Activated CD4-positive, CD25-positive, alpha-beta regulatory T cell treated with anti-CD3 and anti-CD28 coated beads, Interleukin-2, amount 50 U/mL, for 72 hours (primary cell): Measurements from ENCODE around the gene SEMA7A.
"Not testable (repeated sequence)": the region's sequence is repeated elsewhere in the genome, so short reads cannot be mapped to it uniquely, and the experiment has no call there.

Experiments
- DNase-seq: peaks from one replicate; pipeline ENCODE4 v3.0.0; 2021

Gene SEMA7A

DNA sequence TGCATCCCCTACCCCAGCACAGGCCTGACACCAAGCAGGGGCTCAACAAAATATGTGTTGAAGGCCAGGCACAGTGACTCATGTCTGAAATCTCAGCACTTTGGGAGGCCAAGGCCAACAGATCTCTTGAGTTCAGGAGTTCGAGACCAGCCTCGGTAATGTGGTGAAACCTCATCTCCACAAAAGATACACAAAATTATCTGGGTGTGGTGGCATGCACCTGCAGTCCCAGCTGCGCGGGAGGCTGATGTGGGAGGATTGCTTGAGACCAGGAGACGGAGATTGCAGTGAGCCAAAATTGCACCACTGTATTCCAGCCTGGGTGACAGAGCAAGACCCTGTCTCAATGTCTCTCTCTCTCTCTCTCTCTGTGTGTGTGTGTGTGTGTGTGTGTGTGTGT, 35.6 kb downstream of the SEMA7A start:
- no peak for DNase-seq

DNA sequence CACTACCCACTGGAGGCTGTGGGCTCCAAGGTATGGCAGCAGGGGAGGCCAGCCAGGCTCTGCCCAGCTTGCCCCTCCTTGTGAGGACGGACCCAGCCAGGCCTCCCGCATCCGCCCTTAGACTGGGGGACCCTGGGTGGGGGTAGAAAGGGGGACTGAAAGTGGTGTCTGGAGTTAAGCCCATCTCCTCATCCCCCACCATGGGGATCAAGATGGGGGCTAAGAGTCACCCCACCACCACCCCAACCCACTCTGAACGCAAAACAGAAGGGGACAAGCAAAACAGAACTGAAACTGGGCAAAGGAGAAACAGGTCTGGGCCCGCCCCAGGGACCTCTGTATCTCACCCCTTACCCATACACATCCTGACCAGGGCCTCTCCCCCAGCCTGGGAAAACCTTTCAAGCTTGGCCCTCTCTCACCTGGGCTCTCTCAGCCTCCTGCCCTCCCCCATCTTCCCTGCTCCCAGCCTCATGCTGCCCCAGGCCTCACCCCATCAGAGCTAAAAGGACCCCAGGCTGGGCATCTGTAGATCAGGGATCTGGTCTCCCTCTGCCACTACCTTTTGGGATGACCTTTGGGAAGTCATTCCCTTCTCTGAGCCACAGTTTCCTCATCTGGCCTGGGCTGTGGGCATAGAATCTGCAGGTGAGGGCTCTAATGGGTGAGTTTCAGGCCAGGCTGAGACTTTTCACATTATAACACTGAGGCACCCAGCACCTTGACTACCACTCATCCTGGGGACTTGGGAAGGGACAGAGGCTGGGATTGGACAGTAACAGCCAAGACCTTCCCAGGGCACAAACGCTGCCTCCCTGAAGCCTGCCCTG, 36.3 kb downstream of the SEMA7A start:
- DNase-seq: no peak

DNA sequence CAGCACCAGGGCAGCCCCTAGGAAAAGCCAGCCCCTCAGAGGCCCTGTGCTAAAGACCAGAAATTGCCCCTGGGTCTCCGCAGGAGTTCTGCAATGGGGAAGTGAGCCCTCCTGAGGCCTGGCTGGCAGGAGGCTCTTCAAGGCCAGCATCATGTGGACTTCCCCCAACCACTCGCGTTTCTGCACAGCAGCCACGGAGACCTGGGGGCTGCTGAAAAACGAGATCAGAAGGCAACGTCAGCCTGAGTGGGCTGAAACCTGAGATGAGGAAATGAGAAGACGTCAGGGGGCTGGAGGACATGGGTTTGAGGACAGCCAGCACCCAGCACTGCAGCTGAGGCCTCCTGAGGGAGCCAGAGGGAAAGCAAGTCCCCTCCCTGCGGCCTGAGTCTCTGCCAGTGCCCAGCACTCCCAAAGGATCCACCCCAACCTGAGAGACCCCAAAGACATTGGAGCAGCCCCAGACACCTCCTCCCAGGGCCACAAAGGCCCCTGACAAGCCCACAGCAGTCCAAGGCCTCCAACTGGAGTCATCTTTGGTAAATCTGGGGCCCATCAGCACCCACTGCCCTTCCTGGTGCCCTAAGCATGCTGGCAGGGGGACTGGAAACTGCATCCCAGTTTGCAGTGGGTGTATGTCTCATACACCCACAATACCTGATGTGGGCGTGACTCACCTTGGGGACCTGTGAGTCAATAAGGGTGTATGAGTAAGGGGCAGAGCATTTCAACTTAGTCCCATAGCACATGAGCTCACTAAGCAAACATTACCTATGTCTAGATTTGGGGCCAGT, 37.1 kb downstream of the SEMA7A start:
- DNase-seq: no peak

DNA sequence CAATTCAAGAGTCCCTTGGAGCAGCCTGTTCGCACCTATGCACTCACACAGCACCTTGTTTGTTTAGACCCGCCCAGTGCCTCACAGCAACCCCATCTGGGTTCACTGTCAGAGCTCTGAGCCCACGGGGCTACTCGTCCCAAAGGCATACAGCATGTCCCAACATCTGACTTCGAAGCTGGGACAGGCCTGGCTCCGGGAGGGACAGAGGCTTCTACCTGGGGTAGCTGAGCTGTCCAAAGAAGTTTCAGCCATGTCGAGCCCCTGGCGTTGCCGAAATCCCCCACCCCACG, 37.7 kb downstream of the SEMA7A start:
- DNase-seq: no peak

DNA sequence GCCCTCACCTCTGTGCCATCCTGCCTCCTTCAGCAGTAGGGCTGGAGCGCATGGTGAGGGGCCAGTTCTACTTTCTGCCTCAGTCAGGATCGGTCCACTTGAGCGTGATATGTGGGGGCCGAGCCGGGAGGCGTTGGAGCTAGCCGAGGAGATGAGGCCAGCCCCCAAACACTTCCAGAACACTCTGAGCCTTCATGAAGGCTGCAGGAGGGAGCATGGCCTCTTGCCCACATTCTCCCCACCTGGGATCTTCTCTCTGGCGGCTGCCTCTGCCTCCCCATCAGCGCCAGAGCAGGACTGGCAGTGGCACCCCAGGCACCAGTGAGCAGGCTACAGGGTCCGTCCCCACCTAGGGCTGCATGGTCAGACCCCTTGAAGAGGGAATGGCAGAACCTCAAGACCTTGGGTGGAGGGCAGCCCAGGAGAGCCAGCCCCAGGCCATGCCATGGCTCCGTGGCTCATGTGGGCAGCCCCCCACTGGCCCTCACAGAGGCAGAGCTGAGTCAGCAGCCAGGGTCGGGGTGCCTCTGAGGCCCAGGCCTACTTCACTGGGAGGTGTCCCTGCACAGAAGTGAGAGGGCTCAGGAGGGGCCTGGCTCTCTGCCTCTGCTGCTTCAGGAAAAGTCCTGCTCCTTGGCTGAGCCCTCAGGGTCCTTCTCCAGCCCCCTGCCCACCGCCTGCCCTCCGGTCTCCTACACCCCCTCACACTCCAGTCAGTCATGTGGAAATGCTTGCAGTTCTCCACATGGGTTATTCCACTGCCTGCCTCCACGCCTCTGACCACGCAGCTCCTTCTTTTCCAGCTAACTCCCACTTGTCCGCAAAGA, 38.2 kb downstream of the SEMA7A start:
- no peak for DNase-seq

DNA sequence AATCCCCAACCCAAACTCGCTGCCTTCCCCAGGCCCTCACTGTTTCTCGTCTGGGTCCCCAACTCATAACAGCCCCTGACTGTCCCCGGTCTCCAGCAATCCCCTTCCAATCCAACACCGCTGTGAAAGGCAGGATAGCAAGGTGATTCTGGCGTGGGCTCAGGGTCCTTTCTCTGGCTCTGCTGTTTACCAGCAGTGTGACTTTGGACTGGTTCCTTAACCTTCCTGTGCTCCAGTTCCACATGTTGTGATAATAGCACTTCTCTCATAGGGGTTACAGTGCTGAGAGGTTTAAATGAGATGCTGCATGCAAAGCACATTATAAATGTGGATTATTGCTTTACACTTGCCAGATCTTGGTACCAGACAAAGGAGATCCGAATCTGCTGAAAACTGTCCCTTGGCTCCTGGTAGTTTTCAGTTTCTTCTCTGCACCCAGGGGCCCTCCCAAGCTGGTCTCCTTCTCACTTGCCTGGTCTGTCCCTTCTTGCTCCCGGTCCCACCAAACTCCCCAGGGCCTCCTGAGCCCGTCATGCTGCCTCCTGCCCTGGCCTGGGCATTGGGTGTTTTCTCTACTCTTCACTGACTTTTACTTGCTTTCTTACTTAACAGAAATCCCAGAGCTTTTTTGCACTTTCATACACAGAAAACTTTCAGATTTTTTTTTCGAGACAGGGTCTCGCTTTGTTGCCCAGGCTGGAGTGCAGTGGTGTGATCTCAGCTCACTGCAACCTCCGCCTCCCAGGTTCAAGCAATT, 39.5 kb downstream of the SEMA7A start:
- DNase-seq: no peak

DNA sequence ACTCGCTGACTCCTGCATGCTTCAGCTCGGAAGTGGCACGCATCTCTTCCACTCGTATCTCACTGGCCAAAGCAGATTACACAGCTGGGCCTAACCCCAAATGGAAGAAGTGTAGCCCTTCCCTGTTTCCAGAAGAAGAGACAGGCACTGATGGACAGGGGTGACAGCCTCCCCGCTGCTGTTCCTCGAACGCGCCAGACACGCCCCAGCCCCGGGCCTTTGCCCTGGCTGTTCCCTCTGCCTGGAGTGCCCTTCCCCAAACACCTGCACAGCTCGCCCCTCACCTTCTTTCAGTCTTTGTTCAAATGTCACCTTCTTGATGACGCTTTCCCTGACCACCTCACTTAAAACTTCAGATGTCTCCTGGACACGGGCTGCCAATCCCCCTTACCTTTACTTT, 40.3 kb downstream of the SEMA7A start:
- no peak for DNase-seq

DNA sequence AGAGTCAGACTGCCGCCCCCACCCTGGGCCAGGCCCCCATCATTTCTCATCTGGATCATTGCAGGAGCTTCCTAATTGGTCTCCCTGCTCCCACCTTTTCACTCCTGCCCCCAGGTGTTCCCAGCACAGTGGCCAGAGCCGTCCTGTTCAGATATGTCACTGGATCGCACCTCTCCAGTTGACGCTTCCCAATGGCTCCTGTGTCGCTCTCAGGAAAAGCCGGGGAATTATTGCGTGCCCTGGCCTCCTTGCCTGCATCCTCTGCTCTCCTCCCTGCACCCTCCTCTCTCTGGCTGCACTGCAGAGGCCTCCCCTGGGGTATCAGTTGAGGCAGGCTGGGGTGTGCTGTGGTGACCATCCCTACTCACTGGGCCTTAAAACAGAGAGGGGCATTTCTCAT, 40.9 kb downstream of the SEMA7A start:
- no peak for DNase-seq

DNA sequence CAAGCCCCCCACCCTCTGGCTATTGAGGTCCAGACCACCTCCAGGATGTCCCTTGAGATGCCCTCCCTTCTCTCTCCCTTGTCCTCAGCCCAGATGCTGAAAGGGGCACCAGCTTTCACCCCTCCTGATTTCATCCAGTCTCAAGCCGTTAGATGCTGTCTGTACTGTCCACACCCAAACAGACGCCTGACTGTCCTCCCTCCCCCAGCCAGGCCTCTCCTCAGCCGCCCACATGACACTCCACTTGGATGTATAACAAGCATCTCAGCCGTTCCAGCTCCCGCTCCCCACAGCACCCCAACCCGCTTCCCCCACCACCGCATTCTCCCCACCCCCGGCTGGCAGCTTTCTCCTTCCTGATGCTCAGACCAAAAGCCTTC, 41.3 kb downstream of the SEMA7A start:
- no peak for DNase-seq

DNA sequence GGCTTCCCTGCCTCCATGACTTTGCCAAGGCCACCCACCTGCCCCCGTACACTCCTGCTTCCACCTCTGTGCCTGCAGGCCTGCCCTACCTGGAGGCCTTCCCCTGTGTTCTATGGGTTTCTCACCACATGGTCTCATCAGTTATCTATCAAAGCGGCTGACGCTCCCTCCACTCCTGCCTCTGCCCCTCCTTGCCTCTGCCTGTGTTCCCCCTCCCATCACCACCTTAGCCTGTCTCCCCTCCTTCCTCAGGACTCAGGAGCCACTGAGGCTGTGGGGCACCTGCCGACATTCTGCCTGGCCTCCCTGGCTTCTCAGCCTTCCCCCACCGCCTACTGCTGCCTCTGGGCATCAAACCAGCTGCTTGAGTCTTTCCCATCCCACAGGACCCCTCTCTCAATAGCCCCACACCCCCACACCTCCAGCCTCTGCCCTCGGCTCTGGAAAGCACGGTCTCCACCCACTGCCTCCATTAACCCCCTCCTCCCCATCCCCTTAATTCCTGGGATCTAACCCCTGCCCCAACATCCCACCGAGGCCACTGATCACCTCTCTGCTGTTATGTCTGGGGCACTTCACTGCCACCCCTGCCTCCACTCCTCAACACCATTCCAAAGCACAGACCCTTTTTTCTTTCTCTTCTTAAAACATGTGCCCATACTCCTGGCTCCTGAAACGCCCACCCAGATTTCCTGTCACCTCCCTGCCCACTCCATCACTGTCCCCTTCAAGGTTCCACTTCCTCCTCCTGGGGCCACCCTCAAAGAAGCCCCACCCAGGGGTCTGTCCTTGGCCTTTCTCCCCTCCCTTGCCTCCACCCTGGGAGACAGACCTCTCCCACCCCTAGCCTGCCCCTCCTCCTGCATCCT, 41.9 kb downstream of the SEMA7A start:
- no peak for DNase-seq

DNA sequence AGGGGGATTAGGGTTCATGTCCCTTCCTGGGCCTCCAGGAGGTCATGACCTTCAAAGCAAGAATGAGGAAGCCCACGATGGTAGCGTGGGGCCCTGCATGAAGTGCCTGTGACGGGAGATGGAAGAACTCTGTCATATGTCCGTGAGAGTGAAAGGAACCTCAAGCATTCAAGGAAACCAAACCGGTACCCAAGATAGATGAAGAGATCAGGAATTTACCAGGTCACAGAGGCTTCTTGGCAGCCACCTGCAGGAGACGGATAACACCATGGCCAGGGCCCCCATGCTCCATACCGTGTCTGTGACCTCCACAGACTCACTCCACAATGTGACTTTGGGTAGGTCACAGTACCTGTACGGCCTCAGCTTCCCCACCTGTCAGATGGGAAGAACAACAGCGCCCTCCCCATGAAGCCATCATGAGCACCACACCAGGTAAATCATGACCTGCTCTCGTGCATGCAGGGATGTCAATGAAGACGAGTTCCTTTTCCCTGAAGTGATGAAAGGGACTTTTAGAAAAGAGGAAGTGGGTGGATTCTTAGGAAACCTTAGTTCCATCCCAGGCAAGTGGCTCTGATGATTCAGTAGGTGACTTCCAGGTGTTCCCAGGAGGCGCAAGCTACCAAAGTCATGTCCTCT, 43.0 kb downstream of the SEMA7A start:
- DNase-seq: no peak

DNA sequence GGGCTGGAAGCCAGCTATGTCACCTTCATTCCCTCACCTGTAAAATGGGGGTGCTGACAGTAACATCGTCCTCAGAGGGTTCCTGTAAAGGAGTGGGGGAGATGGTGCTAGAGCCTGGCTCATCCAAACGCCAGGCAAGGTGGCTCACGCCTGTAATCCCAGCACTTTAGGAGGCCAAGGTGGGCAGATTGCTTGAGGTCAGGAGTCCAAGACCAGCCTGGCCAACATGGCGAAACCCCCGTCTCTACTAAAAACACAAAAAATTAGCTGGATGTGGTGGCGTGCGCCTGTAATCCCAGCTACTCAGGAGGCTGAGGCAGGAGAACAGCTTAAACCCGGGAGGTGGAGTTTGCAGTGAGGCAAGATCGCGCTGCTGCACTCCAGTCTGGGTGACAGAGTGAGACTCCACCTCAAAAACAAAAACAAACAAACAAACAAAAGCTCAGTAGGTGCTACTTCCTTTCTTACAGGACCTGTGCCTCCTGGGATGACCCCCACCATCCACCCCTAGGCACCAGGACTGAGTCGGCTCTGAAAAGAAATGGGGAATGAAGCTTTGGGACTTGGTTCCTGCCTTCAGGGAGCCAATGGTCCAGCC, 43.6 kb downstream of the SEMA7A start:
- DNase-seq: not testable (repeated sequence)

DNA sequence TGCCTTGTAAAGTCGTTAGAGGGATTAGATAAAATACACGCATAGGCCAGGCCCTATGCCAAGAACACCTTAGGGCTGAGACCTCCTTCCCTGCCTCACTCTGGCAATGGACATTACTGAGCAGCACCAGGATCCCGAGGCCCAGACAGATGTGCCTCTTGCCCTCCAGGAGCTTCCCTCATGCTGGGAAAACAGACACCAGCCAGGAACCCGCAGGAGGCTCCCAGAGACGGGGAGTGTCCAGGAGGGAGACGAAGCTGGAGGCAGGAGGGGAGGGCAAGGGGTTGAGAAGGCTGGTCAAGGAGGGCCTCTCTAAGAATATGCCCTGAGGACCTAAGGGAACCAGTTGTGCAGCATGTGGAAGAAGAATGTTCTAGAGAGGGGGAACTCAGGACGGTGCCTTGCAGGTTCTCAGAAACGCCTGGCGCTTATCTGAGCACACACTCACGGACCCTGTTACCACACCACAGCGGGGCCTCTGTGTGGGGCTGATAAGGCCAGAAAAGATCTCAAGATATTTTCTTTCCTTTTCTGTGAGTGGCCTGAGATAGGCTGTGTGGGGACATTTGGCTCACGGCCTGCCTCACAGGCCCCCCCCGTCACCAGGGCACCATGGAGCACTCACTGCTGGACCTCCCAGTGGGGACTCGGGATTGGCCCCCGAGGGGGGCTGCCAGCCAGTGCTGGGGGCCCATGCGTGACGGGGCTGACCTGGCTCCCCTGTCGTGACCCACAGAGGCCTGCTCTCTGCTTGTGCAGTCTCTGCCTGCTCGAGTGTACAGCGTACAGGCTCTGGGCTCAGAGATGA, 44.3 kb downstream of the SEMA7A start:
- no peak for DNase-seq

DNA sequence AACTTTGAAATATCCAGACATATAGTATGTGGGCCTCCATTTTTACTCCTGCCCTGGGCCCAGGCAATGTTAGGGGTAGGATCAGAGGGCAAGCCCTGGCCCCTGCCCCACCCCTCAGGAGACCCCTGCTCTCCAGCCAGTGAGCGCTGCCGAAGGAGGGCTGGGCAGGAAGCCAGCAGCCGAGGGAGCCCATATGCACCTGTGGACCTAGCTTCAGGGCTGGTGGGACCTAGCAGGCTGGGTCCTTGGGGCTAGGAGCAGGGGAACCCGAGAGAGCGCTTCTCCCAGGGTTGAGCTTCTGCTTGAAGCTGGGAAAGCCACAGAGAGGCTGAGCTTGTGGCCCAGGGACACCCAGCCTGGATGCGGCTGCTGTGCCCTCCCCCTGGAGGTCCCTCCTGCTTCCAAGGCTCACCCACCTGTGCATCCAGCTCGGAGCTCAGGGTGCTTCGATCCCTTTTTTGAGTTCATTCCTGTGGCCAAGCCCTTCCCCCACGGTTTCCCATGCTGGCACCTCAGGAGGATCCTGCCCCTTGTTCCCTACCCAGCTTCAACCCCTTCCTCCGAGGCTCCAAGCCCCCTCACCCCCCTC, 45.3 kb downstream of the SEMA7A start:
- no peak for DNase-seq

DNA sequence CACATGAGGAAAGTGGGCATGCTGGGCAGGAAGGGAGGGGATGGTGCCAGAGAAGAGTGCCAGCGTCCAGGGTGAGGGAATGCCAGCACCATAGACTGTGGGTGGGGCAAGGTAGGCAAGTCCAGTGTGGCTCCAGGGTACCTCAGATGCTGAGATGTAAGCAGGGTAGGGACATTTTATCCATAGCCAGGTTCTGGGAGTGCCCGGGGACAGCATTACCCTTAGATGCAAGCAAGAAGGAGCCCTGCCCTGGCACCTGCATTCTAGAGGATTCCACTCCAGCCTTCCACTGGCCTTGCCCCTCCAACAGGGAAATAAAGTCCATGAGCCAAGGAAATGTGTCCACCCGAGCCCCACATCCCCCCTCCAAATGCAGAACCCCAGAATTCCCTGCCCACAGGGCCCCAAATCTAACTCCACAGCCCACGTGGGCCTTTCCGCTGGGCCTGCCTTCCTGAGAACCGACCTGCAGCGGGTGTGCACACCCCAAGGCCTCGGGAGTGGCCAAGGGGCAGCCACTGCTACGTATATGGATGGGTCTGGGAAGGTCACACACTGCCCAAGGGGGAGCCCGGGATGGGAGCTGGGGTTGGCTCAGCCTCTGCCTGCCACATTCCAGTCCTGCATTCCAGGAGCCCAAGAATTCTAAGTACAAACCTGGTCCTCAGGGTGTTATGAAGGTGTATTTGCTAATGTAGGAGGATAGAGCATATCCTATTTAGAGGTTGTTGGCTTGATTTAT, 46.0 kb downstream of the SEMA7A start:
- DNase-seq: no peak

DNA sequence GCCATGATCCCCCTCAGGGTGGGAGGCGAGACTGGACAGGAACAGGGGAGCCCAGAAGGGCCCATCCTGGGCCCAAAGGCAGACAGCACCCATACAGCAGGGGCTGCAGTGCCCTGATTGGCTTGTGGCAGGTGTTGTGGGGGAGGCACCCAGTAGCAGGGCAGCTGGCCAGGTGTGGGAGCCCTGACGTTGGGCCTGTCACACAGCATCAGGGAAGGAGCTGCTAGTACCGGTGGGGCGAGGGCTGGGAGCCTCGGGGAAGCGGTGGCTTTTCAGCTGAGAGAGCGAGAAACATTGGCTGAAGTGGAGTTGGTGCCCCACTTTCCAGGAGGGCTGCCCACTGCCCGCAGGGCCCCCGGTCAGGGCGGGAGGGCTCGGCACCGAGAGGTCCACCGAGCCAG, 46.6 kb downstream of the SEMA7A start:
- no peak for DNase-seq

DNA sequence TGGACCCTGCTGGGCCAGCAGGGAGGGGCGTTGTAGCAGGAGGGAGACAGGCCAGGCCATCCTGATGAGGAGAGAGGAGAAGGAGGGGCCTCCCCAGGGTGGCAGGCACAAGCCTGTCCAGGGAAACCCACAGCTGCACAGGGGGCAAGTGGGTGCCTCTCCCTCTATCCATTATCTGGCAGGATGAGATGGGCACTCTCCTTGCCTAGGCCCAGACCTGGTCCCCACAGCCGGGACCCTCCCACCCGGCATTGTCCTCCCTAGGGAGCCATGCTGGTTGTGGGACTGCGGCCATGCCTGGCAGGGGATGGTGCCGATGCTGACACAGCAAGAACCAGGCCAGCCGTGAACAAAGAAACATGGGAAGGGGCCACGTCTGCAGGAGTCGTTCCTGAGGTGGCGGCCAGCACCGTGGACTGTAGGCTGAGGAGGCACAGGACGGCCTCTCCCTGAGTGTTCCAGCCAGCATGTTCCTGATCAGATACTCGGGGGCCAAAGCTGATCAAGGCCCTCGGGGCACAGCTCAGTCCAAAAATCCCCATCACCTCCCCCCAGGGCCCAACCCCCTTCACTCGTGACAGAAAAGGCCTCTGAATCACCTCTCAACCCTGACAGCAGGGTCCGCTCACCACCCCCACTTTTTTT, 47.1 kb downstream of the SEMA7A start:
- no peak for DNase-seq

DNA sequence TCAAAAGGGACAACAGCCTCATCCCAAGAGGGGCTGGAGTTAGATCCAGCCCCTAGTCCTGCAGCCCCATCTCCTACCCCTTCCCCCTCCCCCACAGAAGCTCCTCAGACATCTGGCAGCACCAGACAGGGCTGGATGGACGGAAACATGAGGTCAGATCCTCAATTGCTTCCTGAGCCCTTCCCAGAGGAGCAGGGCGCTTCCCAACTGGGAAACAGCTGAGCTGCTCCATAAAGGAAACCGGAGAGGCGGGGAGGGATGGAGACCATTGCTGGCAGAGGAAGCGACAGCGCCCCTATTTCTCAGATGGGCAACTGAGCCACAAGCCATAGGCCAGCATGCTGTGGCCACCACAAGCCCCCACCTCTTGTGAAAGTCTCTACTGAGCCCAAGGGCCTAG, 48.0 kb downstream of the SEMA7A start:
- no peak for DNase-seq
